Islet precursor cell (in vitro differentiated cells): ENCODE results near the gene SH3PXD2A.
"Not testable (repeated sequence)": the region's sequence is repeated elsewhere in the genome, so short reads cannot be mapped to it uniquely, and the experiment has no call there.

ENCODE experiments used
- DNase-seq: peaks from one replicate; pipeline ENCODE4 v3.0.0-alpha.2; 2018

Gene SH3PXD2A

GRCh38 chr10:103849880-103850571 is 5.3 kb downstream of the SH3PXD2A start:
- DNase-seq, result no peak

- no peak for DNase-seq
Observed at GRCh38 chr10:103849212-103849877, 6.0 kb downstream of the SH3PXD2A start.

GRCh38 chr10:103847909-103848468 is 7.4 kb downstream of the SH3PXD2A start:
- DNase-seq, result no peak

- DNase-seq, result no peak
Observed at GRCh38 chr10:103847346-103847745, 8.0 kb downstream of the SH3PXD2A start.

- DNase-seq, result no peak
Observed at GRCh38 chr10:103845972-103846371, 9.4 kb downstream of the SH3PXD2A start.

- not testable (repeated sequence) for DNase-seq
Observed at GRCh38 chr10:103845346-103845745, 10.0 kb downstream of the SH3PXD2A start.

- DNase-seq, result no peak
Observed at GRCh38 chr10:103843854-103844570, 11.4 kb downstream of the SH3PXD2A start.

GRCh38 chr10:103843045-103843444 is 12.3 kb downstream of the SH3PXD2A start:
- no peak for DNase-seq

DNA sequence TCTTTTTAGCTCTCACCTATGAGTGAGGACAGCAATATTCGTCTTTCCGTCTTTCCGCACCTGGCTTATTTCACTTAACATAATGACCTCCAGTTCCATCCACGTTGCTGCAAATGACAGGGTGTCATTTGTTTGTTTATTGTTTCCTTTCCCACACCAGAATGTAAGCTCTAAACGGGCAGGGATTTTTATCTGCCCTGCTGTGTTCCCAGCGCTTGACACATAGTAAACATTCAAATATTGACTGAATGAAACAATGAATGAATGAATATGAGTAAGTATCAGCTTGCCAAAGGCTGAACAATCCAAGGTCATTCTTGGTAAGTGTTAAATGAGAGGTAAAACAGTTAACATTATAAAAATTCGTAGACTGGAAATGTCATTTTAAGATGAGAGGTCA is 12.8 kb downstream of the SH3PXD2A start:
- no peak for DNase-seq

- no peak for DNase-seq
Observed at GRCh38 chr10:103841519-103841918, 13.9 kb downstream of the SH3PXD2A start.

DNA sequence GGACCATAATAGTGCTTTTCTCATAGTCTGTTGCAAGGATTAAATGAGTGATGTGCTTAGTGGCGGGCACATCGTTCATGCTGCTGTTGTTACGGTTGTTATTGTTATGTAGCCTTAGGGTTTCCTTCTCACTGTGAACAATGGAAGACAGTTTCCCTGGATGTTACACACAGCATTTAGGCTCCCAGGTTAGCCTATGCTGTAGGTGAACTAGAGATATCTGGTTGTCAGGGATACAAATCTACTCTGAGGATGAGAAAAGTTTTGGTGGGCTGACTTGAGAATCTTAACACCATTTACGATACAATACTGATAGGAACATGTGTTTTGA is 14.7 kb downstream of the SH3PXD2A start:
- DNase-seq, result peak; percentile 29

DNA sequence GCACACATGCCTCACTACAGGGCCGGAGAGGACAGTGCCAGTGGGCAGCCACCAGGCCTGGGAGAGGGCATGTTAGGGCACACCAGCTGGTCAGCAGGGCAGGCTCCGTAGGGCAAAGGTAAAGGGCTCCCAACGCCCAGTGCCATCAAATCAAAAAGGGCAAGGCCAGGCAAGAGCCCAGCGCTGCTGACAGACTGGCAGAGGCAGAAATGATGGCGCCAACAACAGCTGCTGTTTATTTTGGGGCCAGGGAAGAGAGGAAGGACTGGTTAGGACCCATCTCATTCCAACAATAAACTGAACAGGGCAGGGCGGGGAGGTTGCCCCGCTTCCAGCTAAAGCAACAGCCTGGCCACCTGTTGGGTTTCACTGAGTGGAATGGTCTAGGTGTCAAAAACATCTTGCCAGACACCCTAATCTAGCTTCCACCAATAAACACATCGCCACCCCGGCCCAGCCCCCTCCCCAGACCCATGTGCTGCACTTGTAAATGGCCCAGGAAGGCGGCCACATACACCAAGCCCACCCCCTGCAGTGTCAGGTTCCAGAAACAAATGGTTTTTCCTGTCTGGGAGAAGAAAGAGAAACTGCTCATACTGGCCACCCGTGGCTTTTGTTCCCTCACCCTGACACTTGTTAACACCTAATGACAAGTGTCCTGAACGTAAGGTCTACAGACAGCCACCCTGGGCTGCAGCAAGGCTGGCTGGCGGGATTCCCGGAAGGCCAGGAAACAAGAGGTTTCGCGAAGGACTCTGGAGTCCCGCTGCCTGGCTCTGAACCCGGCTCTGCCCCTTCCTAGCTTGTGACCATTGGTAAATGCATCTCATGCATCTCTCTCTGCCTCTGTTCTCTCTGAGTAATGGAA is 15.3 kb downstream of the SH3PXD2A start:
- no peak for DNase-seq

- no peak for DNase-seq
Observed at GRCh38 chr10:103839519-103839871, 15.9 kb downstream of the SH3PXD2A start.

DNA sequence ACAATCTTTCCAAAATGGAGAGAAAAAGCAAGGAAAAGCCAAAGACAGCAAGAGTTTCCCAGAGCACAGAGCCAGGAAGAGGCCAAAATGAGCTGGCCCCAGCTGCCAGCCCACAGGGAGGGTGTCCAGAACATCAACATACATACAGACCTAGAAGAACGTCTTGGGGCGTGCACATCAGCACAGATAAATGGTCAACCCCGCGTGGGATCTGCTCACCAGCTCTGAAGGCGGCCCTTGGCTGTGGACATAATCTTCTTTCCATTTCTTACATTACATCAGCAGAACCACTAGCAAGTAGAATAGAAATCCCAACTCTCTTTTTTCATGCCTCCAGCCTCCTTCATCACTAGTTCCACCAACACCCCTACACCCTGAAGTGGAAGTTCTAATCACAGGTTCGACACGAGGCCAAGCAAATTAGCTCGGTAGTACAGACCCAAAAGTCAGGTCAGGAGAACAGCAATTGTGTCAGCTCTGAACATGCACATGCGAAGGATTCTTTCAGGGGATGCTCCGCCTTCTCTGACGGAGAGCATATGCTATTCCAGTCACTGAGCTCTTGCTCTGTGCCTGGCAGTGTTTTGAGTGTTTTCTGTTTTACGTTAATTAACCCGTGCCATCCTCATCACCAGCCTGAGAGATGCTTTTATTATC is 16.4 kb downstream of the SH3PXD2A start:
- no peak for DNase-seq

DNA sequence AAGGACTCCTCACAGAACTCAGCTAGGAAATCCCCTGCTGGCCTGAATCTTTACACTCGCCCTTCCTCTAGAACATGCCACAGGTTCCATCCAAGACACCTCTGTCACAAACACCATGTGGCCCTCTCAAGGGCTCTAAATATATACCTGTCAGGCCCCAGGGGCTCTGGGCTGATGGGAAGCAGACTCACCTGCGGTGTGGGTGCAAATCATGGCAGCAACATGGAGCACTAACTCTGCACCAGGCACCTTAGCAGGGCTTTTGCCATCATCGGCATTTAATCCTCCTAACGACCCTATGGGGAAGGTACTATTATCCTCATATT is 17.3 kb downstream of the SH3PXD2A start:
- no peak for DNase-seq

GRCh38 chr10:103837370-103838069 is 17.9 kb downstream of the SH3PXD2A start:
- DNase-seq, result no peak

DNA sequence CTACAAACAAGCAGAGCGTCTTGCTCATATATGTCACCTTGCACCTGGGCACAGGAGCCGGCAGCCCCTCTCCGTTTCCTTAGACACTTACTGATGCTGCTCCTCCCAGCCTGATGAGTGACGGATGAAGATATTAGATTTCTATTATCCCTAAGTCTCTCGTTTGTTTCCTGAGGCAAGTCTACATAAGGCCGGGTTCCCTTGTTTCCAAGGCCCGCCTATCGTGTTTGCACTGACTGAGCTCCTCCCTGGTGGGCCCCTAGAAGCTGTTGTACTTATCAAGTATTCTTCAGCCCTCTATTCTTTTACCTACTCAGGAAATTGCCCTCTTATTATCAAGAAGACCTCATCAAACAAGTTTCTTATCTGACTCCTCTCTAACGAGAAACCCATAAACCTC is 18.5 kb downstream of the SH3PXD2A start:
- DNase-seq, result no peak

GRCh38 chr10:103836273-103836672 is 19.1 kb downstream of the SH3PXD2A start:
- no peak for DNase-seq

DNA sequence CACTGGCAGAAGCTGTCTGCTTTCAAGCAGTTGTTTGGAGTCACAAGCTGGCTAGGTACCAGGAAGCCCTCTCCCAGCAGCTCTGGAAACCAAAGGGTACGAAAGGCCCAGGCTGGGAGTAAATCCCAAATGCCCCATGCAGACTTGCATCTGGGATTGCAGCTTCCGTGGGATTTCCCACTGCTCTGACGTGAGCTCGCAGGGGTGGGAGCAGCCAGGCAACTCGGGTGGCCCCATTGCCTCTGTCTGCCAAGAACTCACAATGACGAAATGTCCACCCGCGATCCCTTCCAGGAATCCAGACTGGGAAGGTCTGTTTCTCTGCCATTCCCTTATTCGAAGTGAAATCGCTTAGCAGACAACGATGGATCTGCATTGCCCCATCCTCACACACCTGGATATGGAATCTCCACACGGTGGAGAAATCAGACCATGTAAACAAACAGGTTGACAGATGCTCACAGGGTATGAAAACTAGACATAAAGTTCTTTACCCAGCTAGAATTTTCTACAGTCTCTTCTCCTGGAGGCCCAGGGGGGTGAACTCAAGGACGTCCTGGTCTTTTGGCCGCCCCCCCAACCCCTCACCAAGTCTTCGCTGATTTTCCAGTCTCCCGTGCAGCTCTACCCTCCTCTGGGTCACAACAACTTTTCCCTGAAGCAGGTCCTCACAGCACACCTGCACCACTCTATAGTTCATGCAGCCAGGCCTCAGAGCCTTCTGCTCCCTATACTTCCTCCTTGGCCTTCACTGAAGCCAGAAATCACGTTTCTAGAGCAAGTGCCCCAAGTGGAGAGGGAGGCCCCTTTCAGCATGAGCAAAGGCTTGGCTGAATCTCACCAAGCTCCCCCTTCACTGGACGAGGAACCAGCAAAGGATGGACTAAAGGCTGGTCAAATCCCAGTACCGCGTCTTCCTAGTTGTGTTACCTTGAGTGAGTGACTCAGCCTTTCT is 20.0 kb downstream of the SH3PXD2A start:
- no peak for DNase-seq

DNA sequence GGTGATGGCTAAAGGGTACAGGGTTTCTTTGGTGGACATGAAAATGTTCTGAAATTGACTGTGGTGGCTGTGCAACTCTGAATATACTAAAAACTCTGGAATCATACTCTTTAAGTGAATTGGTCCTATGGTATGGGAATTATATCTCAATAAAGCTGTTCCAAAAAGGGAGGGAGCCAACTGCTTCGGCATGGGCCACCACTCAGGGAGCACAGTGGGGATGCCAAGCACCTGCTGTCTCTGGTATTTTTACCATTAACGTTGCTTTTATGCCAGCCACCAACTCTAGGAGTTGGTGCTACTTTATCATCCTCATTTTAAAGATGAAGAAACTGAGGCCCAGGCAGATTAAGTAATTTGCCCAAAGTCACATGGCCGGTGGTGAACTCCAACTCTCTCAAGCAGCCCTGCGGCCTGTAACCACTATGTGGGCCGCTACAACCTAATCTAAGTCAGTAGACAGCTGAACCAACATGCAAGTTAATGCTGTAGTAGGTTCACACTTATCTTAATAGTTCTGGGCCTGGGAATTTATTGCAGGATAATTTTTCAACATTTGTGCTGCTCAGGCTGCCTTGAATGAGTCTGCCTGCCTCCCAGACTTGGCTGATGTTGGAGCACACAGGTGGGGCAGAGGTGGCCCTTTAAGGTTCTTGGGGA is 20.8 kb downstream of the SH3PXD2A start:
- no peak for DNase-seq
